PFSK-1 (cell line): ENCODE measurements around the gene ENOX2.

ENCODE experiments used
- FOXP2 ChIP-seq: optimal IDR thresholded peaks from 2 replicates; pipeline ENCODE3; 2011; ENCODE audit warnings: borderline replicate concordance, control low read depth, inconsistent platforms; ENCODE audit not compliant: insufficient read depth; ENCODE audit errors: extremely low read length, extremely low read depth
- POLR2AphosphoS5 ChIP-seq: IDR thresholded peaks from 2 replicates; pipeline ENCODE4 v1.6.1; 2012; ENCODE audit warnings: low read depth, mild to moderate bottlenecking, control low read depth, low read length, moderate library complexity
- REST ChIP-seq, 2 experiments: IDR thresholded peaks; 2 replicates each; pipeline versions ENCODE4 v1.6.1 to v1.8.0; 2011 to 2012; ENCODE audit warnings: low read depth in 2 of 2, low read length in 2 of 2, control low read depth in 1 of 2, inconsistent platforms in 1 of 2, mild to moderate bottlenecking in 1 of 2, moderate library complexity in 1 of 2; ENCODE audit not compliant: insufficient read depth in 1 of 2
- SIN3A ChIP-seq: IDR thresholded peaks from 2 replicates; pipeline ENCODE4 v1.6.1; 2012; ENCODE audit warnings: mild to moderate bottlenecking, low read length, moderate library complexity, borderline replicate concordance; ENCODE audit not compliant: insufficient read depth
- TAF1 ChIP-seq: IDR thresholded peaks from 2 replicates; pipeline ENCODE4 v1.6.1; 2012; ENCODE audit warnings: low read length, control low read depth, borderline replicate concordance; ENCODE audit not compliant: insufficient read depth

The ENOX2 gene

GRCh38 chrX:130857207-130857606, 45.8 kb downstream of the ENOX2 start:
- no peak for TF ChIP-seq SIN3A

GRCh38 chrX:130851569-130851968, 51.4 kb downstream of the ENOX2 start:
- TF ChIP-seq SIN3A (no peak), TAF1 (no peak), FOXP2 (no peak), POLR2AphosphoS5 (no peak), REST (IDR thresholded peaks at IDR 0.05; ENCODE audit: insufficient read depth in 1 of 2, low read depth in 2 of 2, low read length in 2 of 2) (no peak)

GRCh38 chrX:130848763-130849162, 54.2 kb downstream of the ENOX2 start:
- TF ChIP-seq POLR2AphosphoS5 (no peak), FOXP2 (no peak), REST (IDR thresholded peaks at IDR 0.05; ENCODE audit: insufficient read depth in 1 of 2, low read depth in 2 of 2, low read length in 2 of 2) (no peak), SIN3A (no peak), TAF1 (no peak)

- TF ChIP-seq POLR2AphosphoS5 (no peak), FOXP2 (no peak), SIN3A (no peak), TAF1 (no peak), REST (IDR thresholded peaks at IDR 0.05; ENCODE audit: insufficient read depth in 1 of 2, low read depth in 2 of 2, low read length in 2 of 2) (no peak)
Measured at GRCh38 chrX:130846746-130847145, 56.3 kb downstream of the ENOX2 start.

- TF ChIP-seq POLR2AphosphoS5 (no peak), FOXP2 (no peak), SIN3A (no peak), REST (IDR thresholded peaks at IDR 0.05; ENCODE audit: insufficient read depth in 1 of 2, low read depth in 2 of 2, low read length in 2 of 2) (no peak), TAF1 (no peak)
Measured at GRCh38 chrX:130841776-130842175, 61.2 kb downstream of the ENOX2 start.
